ENCODE measurements around the gene FREM1.

GRCh38 chr9:14838701-14839100, 71.5 kb downstream of the FREM1 start:
- no peak for TF ChIP-seq CTCF (IDR thresholded peaks at IDR 0.05)
- no peak for TF ChIP-seq EZH2 (IDR thresholded peaks at IDR 0.05; ENCODE audit: borderline replicate concordance, insufficient read depth, low read depth, low read length, poor library complexity, severe bottlenecking)
